ENCODE measurements around the gene BCAS3. TPM values are rescaled to one million over a fixed set of nuclear protein-coding genes. Genes with fewer than 3 reads are reported as not detected.

Gene BCAS3
- polyA plus RNA-seq, 1 donor from 2014 or later: 21.6 TPM

GRCh38 chr17:61000911-61001310 is 323.3 kb downstream of the BCAS3 start:
- Histone ChIP-seq H3F3A (ENCODE audit: insufficient read depth, low read length, poor library complexity, severe bottlenecking) (no peaks in the 10 kb centered on the region), H3K9ac (ENCODE audit: low read length) (no peak overlapping the region), H3K27me3 (ENCODE audit: insufficient read depth, low read depth, low read length) (no peaks in the 10 kb centered on the region), H4K20me1 (ENCODE audit: insufficient read depth) (no peaks in the 10 kb centered on the region), H3K36me3 (ENCODE audit: insufficient read depth, low read length) (no peaks in the 10 kb centered on the region), H2AFZ (ENCODE audit: low read depth, low read length) (no peak overlapping the region), H3K4me2 (ENCODE audit: low read length) (no peak overlapping the region), H3K9me2 (ENCODE audit: insufficient read depth, low read length) (no peaks in the 10 kb centered on the region), H3K79me2 (replicated peaks; ENCODE audit: insufficient read depth, low read length) (no peaks in the 10 kb centered on the region), H3K27ac (ENCODE audit: low read length) (no peak overlapping the region), H3K9me3 (ENCODE audit: low read length) (no peaks in the 10 kb centered on the region), H3K4me3 (ENCODE audit: low read length) (no peak overlapping the region)
- TF ChIP-seq REST (IDR thresholded peaks at IDR 0.05; ENCODE audit: borderline replicate concordance) (no peak), EZH2 (IDR thresholded peaks at IDR 0.05; ENCODE audit: borderline replicate concordance, insufficient read depth, low read length, poor library complexity, severe bottlenecking) (no peak), POLR2AphosphoS5 (IDR thresholded peaks at IDR 0.05) (no peak), TAF1 (IDR thresholded peaks at IDR 0.05; ENCODE audit: low read depth) (no peak), MXI1 (conservative IDR thresholded peaks at IDR 0.05; ENCODE audit: poor library complexity, severe bottlenecking) (no peak), RAD21 (conservative IDR thresholded peaks at IDR 0.05) (no peak), CTCF (IDR thresholded peaks at IDR 0.05; ENCODE audit: poor library complexity, severe bottlenecking) (no peak), SMC3 (conservative IDR thresholded peaks at IDR 0.05; ENCODE audit: poor library complexity) (no peak), EP300 (conservative IDR thresholded peaks at IDR 0.05; ENCODE audit: poor library complexity, severe bottlenecking) (no peak)

- Histone ChIP-seq H4K20me1 (ENCODE audit: insufficient read depth) (no peaks in the 10 kb centered on the region), H3K27ac (ENCODE audit: low read length) (no peak overlapping the region), H2AFZ (ENCODE audit: low read depth, low read length) (no peak overlapping the region), H3K9ac (ENCODE audit: low read length) (no peak overlapping the region), H3K4me2 (ENCODE audit: low read length) (no peak overlapping the region), H3K27me3 (ENCODE audit: insufficient read depth, low read depth, low read length) (no peaks in the 10 kb centered on the region), H3K9me3 (ENCODE audit: low read length) (no peaks in the 10 kb centered on the region), H3K36me3 (ENCODE audit: insufficient read depth, low read length) (no peaks in the 10 kb centered on the region), H3K79me2 (replicated peaks; ENCODE audit: insufficient read depth, low read length) (no peaks in the 10 kb centered on the region), H3K9me2 (ENCODE audit: insufficient read depth, low read length) (no peaks in the 10 kb centered on the region), H3F3A (ENCODE audit: insufficient read depth, low read length, poor library complexity, severe bottlenecking) (no peaks in the 10 kb centered on the region), H3K4me3 (ENCODE audit: low read length) (no peak overlapping the region)
- TF ChIP-seq SMC3 (conservative IDR thresholded peaks at IDR 0.05; ENCODE audit: poor library complexity): peak; percentile 59
- TF ChIP-seq EZH2 (IDR thresholded peaks at IDR 0.05; ENCODE audit: borderline replicate concordance, insufficient read depth, low read length, poor library complexity, severe bottlenecking): no peak
- TF ChIP-seq TAF1 (IDR thresholded peaks at IDR 0.05; ENCODE audit: low read depth): no peak
- TF ChIP-seq REST (IDR thresholded peaks at IDR 0.05; ENCODE audit: borderline replicate concordance): no peak
- TF ChIP-seq RAD21 (conservative IDR thresholded peaks at IDR 0.05): peak; percentile 62
- peak; percentile 62 for TF ChIP-seq CTCF (IDR thresholded peaks at IDR 0.05; ENCODE audit: poor library complexity, severe bottlenecking)
- no peak for TF ChIP-seq MXI1 (conservative IDR thresholded peaks at IDR 0.05; ENCODE audit: poor library complexity, severe bottlenecking)
- no peak for TF ChIP-seq EP300 (conservative IDR thresholded peaks at IDR 0.05; ENCODE audit: poor library complexity, severe bottlenecking)
- no peak for TF ChIP-seq POLR2AphosphoS5 (IDR thresholded peaks at IDR 0.05)
Measured at GRCh38 chr17:61002316-61002736, 324.7 kb downstream of the BCAS3 start.
